H1 (cell line): ENCODE data around the gene KCNE4. TPM values are rescaled to one million over a fixed set of nuclear protein-coding genes. Genes with fewer than 3 reads are reported as not detected.

Source experiments
- KDM5A ChIP-seq: fragments of 200-600 bp; IDR thresholded peaks from 2 replicates; pipeline ENCODE4 v1.7.1; 2012; ENCODE audit warnings: mild to moderate bottlenecking, low read length, inconsistent platforms, mixed read lengths
- SIRT6 ChIP-seq: IDR thresholded peaks from one replicate; pipeline ENCODE4 v1.7.1; 2012; ENCODE audit warnings: low read length, inconsistent platforms
- SP1 ChIP-seq: IDR thresholded peaks from 2 replicates; pipeline ENCODE4 v1.6.1; 2011; ENCODE audit warnings: low read depth, low read length
- polyA plus RNA-seq, 7 experiments: library from polyadenylated mRNA; depleted of rRNA in 3 of 7; stranded (reverse) in 5 of 7; unstranded in 2 of 7; fragments of >200 nt in 5 of 7; fragments of 200-250 nt in 2 of 7; gene quantifications; 1 replicate in 5 of 7; 2 replicates in 1 of 7; 4 replicates in 1 of 7; pipeline versions ENCODE4 v1.2.1 to v1.2.3, GENCODE V29; 2011 to 2013; ENCODE audit warnings: missing spikeins in 2 of 7, mixed read lengths in 2 of 7
- total RNA-seq: library from RNA; stranded (reverse); fragmentation: NEBNext Ultra II Directional; extraction: Animal tissue kit (Norgen Biotek cat#: 25700); gene quantifications from 2 replicates; pipeline ENCODE4 v1.2.1, GENCODE V29; 2021
- TF ChIP-seq, protein P1 (sequence below): fragments of 300-600 bp; sonication (generic); IDR thresholded peaks from 2 replicates; pipeline ENCODE4 v1.7.1; 2012; ENCODE audit warnings: low read length, moderate library complexity, mild to moderate bottlenecking, inconsistent platforms; ENCODE audit not compliant: insufficient replicate concordance
- TF ChIP-seq, protein P2 (sequence below): IDR thresholded peaks from 2 replicates; pipeline ENCODE4 v1.6.1; 2012; ENCODE audit warnings: low read length, inconsistent platforms

The KCNE4 gene
- total and polyA plus RNA-seq, 2 of the 8 experiments (the other 6 are each of a cell fraction or from before 2014, with no cell fraction given): 0.08 to 0.09 TPM

GRCh38 chr2:223050188-223050587, 1.8 kb upstream of the KCNE4 start (continued):
- TF ChIP-seq, protein P1, sequence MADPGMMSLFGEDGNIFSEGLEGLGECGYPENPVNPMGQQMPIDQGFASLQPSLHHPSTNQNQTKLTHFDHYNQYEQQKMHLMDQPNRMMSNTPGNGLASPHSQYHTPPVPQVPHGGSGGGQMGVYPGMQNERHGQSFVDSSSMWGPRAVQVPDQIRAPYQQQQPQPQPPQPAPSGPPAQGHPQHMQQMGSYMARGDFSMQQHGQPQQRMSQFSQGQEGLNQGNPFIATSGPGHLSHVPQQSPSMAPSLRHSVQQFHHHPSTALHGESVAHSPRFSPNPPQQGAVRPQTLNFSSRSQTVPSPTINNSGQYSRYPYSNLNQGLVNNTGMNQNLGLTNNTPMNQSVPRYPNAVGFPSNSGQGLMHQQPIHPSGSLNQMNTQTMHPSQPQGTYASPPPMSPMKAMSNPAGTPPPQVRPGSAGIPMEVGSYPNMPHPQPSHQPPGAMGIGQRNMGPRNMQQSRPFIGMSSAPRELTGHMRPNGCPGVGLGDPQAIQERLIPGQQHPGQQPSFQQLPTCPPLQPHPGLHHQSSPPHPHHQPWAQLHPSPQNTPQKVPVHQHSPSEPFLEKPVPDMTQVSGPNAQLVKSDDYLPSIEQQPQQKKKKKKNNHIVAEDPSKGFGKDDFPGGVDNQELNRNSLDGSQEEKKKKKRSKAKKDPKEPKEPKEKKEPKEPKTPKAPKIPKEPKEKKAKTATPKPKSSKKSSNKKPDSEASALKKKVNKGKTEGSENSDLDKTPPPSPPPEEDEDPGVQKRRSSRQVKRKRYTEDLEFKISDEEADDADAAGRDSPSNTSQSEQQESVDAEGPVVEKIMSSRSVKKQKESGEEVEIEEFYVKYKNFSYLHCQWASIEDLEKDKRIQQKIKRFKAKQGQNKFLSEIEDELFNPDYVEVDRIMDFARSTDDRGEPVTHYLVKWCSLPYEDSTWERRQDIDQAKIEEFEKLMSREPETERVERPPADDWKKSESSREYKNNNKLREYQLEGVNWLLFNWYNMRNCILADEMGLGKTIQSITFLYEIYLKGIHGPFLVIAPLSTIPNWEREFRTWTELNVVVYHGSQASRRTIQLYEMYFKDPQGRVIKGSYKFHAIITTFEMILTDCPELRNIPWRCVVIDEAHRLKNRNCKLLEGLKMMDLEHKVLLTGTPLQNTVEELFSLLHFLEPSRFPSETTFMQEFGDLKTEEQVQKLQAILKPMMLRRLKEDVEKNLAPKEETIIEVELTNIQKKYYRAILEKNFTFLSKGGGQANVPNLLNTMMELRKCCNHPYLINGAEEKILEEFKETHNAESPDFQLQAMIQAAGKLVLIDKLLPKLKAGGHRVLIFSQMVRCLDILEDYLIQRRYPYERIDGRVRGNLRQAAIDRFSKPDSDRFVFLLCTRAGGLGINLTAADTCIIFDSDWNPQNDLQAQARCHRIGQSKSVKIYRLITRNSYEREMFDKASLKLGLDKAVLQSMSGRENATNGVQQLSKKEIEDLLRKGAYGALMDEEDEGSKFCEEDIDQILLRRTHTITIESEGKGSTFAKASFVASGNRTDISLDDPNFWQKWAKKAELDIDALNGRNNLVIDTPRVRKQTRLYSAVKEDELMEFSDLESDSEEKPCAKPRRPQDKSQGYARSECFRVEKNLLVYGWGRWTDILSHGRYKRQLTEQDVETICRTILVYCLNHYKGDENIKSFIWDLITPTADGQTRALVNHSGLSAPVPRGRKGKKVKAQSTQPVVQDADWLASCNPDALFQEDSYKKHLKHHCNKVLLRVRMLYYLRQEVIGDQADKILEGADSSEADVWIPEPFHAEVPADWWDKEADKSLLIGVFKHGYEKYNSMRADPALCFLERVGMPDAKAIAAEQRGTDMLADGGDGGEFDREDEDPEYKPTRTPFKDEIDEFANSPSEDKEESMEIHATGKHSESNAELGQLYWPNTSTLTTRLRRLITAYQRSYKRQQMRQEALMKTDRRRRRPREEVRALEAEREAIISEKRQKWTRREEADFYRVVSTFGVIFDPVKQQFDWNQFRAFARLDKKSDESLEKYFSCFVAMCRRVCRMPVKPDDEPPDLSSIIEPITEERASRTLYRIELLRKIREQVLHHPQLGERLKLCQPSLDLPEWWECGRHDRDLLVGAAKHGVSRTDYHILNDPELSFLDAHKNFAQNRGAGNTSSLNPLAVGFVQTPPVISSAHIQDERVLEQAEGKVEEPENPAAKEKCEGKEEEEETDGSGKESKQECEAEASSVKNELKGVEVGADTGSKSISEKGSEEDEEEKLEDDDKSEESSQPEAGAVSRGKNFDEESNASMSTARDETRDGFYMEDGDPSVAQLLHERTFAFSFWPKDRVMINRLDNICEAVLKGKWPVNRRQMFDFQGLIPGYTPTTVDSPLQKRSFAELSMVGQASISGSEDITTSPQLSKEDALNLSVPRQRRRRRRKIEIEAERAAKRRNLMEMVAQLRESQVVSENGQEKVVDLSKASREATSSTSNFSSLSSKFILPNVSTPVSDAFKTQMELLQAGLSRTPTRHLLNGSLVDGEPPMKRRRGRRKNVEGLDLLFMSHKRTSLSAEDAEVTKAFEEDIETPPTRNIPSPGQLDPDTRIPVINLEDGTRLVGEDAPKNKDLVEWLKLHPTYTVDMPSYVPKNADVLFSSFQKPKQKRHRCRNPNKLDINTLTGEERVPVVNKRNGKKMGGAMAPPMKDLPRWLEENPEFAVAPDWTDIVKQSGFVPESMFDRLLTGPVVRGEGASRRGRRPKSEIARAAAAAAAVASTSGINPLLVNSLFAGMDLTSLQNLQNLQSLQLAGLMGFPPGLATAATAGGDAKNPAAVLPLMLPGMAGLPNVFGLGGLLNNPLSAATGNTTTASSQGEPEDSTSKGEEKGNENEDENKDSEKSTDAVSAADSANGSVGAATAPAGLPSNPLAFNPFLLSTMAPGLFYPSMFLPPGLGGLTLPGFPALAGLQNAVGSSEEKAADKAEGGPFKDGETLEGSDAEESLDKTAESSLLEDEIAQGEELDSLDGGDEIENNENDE: no peak
- no peak for TF ChIP-seq SIRT6
- no peak for TF ChIP-seq KDM5A
- TF ChIP-seq, protein P2, sequence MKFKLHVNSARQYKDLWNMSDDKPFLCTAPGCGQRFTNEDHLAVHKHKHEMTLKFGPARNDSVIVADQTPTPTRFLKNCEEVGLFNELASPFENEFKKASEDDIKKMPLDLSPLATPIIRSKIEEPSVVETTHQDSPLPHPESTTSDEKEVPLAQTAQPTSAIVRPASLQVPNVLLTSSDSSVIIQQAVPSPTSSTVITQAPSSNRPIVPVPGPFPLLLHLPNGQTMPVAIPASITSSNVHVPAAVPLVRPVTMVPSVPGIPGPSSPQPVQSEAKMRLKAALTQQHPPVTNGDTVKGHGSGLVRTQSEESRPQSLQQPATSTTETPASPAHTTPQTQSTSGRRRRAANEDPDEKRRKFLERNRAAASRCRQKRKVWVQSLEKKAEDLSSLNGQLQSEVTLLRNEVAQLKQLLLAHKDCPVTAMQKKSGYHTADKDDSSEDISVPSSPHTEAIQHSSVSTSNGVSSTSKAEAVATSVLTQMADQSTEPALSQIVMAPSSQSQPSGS: no peak
- no peak for TF ChIP-seq SP1
- TF ChIP-seq, all 59 proteins: peak for 0
